Body of pancreas (tissue), 4 donors: ENCODE data around the gene NPIPB2. TPM values are rescaled to one million over a fixed set of nuclear protein-coding genes. Genes with fewer than 3 reads are reported as not detected.

Source experiments
- ATAC-seq: fragments of 150-250 bp; one replicate; pipeline ENCODE4 v1.9.1; 2016
- DNase-seq, 4 donors: peaks; one replicate each; pipeline ENCODE4 v3.0.0-alpha.2; 2019
- H3K27ac ChIP-seq, 4 donors: fragments of 200-600 bp; sonication (generic); 1 replicate in 3 of 4; 2 replicates in 1 of 4; pipeline versions ENCODE4 v1.5.1 to v1.6.1; 2016 to 2019; ENCODE audit warnings: mild to moderate bottlenecking in 1 of 4, mixed read lengths in 1 of 4, moderate library complexity in 1 of 4
- H3K27me3 ChIP-seq, 2 donors: fragments of 200-600 bp; sonication (generic); one replicate each; pipeline ENCODE4 v1.6.0; 2016; ENCODE audit warnings: mild to moderate bottlenecking in 1 of 2
- H3K36me3 ChIP-seq, 2 donors: fragments of 200-600 bp; sonication (generic); replicated peaks in 1 of 2; 2 replicates each; pipeline ENCODE4 v1.5.1; 2016; ENCODE audit warnings: low read depth in 2 of 2; ENCODE audit not compliant: insufficient read depth in 1 of 2
- H3K4me1 ChIP-seq: fragments of 200-600 bp; sonication (generic); one replicate; pipeline ENCODE4 v1.6.0; 2016
- H3K4me3 ChIP-seq, 2 donors: fragments of 200-600 bp; sonication (generic); 1 replicate in 1 of 2; 2 replicates in 1 of 2; pipeline ENCODE4 v1.5.1; 2016 to 2019
- H3K9me3 ChIP-seq, 3 donors: fragments of 200-600 bp; sonication (generic); 1 replicate in 2 of 3; 2 replicates in 1 of 3; pipeline ENCODE4 v1.5.1; 2016
- CTCF ChIP-seq, 7 experiments: fragments of 450-650 bp in 4 of 7; fragments of 200-600 bp in 3 of 7; sonication (generic) in 3 of 7; IDR thresholded peaks; one replicate each; pipeline ENCODE4 v1.5.1; 2016 to 2019; ENCODE audit warnings: antibody characterized with exemption in 7 of 7
- POLR2A ChIP-seq, 3 donors: fragments of 450-650 bp; IDR thresholded peaks; one replicate each; pipeline ENCODE4 v1.6.1; 2016; ENCODE audit warnings: antibody characterized with exemption in 3 of 3, mild to moderate bottlenecking in 2 of 3
- WGBS, 2 donors: methylation state at CpG; one replicate each; pipeline ENCODE4 v1.1.5; 2017; 5-methylcytosine and 5-hydroxymethylcytosine counted together
- intact Hi-C: fragments of 100-400 bp; cut with DNase I; formaldehyde crosslinking; loops from one replicate; pipeline ENCODE4 v1.15.1; 2023
- total RNA-seq, 2 donors: library from RNA; depleted of rRNA; stranded (reverse); fragments of >200 nt; gene quantifications; one replicate each; pipeline ENCODE4 v1.1.0, GENCODE V29; 2016

Gene NPIPB2
- total RNA-seq, 2 donors from 2014 or later: 1.8 to 2.3 TPM

- Histone ChIP-seq H3K36me3 (no peaks in the 10 kb centered on the region), H3K27ac (peak within 1 kb of the TSS; percentile 83 to 97 (median 91)), H3K27me3 (no peaks in the 10 kb centered on the region), H3K9me3 (no peaks in the 10 kb centered on the region), H3K4me3 (peak within 1 kb of the TSS; percentile 61 to 88), H3K4me1 (peaks cover 45% of the 10 kb centered on the region)
- ATAC-seq (peak; percentile 94), DNase-seq (peak; percentile 98 to 99 (median 98))
- WGBS, 2 donors: 1 to 10% methylated on average over 8 to 75 of the region's 84 CpGs
- TF ChIP-seq CTCF (IDR thresholded peaks at IDR 0.05): peak in 3 of 7 experiments; percentile 17 to 35 (median 33)
- TF ChIP-seq POLR2A (IDR thresholded peaks at IDR 0.05): peak; percentile 91 to 96 (median 95)
- intact Hi-C loops: no loop called here
These were observed 26.0 kb downstream of the NPIPB2 start, which contains the start of gene GSPT1 for GRCh38 chr16:11915644-11916523. Gene GSPT1, minus strand, starts transcription at chr16:11915956. Its CDS starts 236 bp downstream, at chr16:11915720.

GRCh38 chr16:11915114-11915643 lies 26.7 kb downstream of the NPIPB2 start:
- peak; percentile 18 for ATAC-seq

GRCh38 chr16:11914210-11915113 lies 27.4 kb downstream of the NPIPB2 start:
- TF ChIP-seq CTCF (IDR thresholded peaks at IDR 0.05): no peak
- peak in 1 of 3 donors; percentile 26 for TF ChIP-seq POLR2A (IDR thresholded peaks at IDR 0.05)
- DNase-seq (peak; percentile 20 to 49 (median 30)), ATAC-seq (no peak)
- Histone ChIP-seq H3K27me3 (no peaks in the 10 kb centered on the region), H3K27ac (peak overlapping the region; percentile 83 to 97 (median 91)), H3K36me3 (no peaks in the 10 kb centered on the region), H3K9me3 (no peaks in the 10 kb centered on the region), H3K4me1 (peaks cover 59% of the 10 kb centered on the region), H3K4me3 (peak overlapping the region; percentile 61 to 88)
- intact Hi-C loops: no loop called here
- WGBS, 2 donors: 0 to 1% methylated on average over 19 to 30 of the region's 30 CpGs

More at GRCh38 chr16:11915114-11915643, 26.7 kb downstream of the NPIPB2 start:
- Histone ChIP-seq H3K9me3 (no peaks in the 10 kb centered on the region), H3K27me3 (no peaks in the 10 kb centered on the region), H3K36me3 (no peaks in the 10 kb centered on the region), H3K4me1 (peaks cover 52% of the 10 kb centered on the region), H3K4me3 (peak overlapping the region; percentile 61 to 88), H3K27ac (peak overlapping the region; percentile 83 to 97 (median 91))
- TF ChIP-seq CTCF (IDR thresholded peaks at IDR 0.05) (no peak), POLR2A (IDR thresholded peaks at IDR 0.05) (no peak)
- peak; percentile 36 to 51 (median 42) for DNase-seq
- WGBS, 2 donors: 0% methylated on average over 76 of the region's 79 CpGs; no CpG with 5 or more reads in 1 of the 2 donors
- intact Hi-C loops: no loop called here

GRCh38 chr16:11913425-11914079 lies 28.3 kb downstream of the NPIPB2 start:
- intact Hi-C loops: no loop called here
- DNase-seq (peak in 1 of 4 donors; percentile 10), ATAC-seq (no peak)
- WGBS, 2 donors: 30 to 50% methylated on average over 12 of the region's 12 CpGs
- H3K4me1 ChIP-seq: peaks cover 63% of the 10 kb centered on the region
- H3K27ac ChIP-seq: peak overlapping the region in 3 of 4 donors; percentile 9 to 97 (median 95)
- no peaks in the 10 kb centered on the region for H3K27me3 ChIP-seq
- no peaks in the 10 kb centered on the region for H3K9me3 ChIP-seq
- TF ChIP-seq POLR2A (IDR thresholded peaks at IDR 0.05) (no peak), CTCF (IDR thresholded peaks at IDR 0.05) (no peak)
- H3K4me3 ChIP-seq: peak overlapping the region in 1 of 2 donors; percentile 61
- no peaks in the 10 kb centered on the region for H3K36me3 ChIP-seq
